GM21737 (cell line): Measurements from ENCODE around the gene CMPK1.
"Not testable (repeated sequence)": the region's sequence is repeated elsewhere in the genome, so short reads cannot be mapped to it uniquely, and the experiment has no call there.

Experiments used
- ATAC-seq: cut with Tn5 transposase; IDR thresholded peaks from one replicate; pipeline ENCODE4 v1.9.1; 2021; ENCODE audit warnings: mild to moderate bottlenecking, moderate library complexity; ENCODE audit not compliant: unreplicated experiment

Gene CMPK1

DNA sequence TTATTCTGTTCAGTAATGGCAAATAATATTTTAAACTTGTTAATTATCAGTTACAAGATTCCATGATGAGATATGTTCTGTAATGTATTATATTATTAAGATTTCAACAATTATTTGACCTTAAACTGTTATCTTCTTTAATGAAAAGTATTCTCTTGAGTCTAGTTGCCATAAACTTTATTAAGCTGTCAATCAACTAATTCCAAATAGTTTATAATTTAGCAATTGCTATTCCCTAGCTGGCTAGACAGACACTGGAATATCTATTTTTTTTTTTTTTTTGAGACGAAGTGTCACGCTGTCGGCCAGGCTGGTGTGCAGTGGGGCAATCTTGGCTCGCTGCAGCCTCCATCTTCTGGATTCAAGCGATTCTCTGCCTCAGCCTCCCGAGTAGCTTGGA, 3.8 kb downstream of the CMPK1 start:
- ATAC-seq = no peak

DNA sequence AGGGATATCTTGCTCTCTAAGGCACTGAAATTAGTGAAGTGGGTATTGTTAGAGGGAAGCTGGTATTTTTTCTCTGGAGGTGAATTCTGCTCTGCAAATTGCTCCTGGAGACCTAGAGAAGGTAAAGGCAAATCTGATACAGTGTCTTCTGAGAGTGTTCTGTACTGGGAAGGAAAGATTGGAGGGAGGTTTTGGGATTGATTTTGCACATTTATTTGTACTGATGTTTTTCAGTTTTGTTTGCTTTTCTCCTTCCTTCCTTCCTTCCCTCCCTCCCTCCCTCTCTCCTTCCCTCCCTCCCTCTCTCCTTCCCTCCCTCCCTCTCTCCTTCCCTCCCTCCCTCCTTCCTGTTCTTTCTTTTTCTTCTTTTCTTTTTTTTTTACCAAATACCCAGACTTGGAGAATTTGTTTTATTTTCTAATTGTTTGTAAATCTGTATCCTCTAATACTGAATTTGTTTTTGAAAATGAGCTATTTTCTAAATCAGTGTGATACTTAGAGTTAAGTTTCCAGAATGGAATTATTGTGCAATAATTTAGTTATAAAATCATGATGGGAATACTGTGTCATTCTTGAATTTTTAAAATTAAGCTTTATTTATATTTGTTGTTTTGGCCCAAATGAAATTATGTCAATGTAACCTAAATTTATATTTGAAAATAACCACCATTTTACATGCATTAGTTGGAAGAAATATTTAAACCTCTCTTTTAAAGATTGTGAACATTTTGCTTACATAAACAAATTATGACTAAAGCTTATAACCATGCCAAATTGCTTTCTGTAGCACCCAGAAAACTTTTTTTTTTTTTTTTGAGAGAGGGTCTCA, 4.9 kb downstream of the CMPK1 start:
- ATAC-seq = no peak

DNA sequence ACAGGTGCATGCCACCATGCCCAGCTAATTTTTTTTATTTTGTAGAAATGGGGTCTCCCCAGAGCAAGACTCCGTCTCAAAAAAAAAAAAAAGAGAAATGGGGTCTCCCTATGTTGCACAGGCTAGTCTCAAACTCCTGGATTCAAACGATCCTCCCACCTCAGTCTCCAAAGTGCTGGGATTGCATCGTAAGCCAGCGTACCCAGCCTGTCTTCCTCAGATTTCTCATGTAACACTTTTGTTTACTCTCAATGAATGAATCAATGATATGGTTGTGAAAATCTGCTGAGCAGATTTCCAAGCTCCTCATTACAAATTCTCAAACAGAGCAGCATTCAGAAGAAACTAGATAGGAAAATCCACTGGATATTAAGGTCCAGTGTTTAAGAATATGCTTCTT, 6.6 kb downstream of the CMPK1 start:
- ATAC-seq = no peak

DNA sequence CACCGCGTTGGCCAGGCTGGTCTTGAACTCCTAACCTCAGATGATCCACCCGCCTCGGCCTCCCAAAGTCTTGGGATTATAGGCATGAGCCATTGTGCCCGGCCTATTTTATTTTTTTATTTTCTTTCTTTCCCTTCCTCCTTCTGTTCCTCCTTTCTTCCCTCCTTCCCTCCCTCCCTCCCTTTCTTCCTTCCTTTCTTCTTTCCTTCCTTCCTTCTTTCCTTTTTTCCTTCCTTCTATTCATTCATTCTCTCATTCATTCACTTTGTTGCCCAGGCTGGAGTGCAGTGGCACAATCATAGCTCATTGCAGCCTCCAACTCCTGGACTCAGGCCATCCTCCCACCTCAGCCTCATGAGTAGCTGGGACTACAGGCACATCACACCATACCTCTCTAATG, 13.4 kb downstream of the CMPK1 start:
- ATAC-seq = not testable (repeated sequence)

DNA sequence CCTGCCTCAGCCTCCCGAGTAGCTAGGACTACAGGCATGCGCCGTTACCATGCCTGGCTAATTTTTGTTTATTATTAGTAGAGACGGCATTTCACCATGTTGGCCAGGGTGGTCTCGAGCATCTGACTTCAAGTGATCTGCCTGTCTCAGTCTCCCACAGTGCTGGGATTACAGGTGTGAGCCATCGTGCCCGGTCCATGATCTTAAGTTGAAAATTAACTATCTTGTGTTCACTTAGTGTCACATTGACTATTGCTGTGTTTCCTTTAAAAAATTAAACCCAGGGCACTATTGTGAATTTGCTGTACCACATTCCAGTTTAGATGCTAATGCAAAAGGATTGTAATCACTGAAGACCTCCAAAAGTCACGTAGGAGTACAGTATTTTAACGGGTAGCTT, 14.1 kb downstream of the CMPK1 start:
- no peak for ATAC-seq

DNA sequence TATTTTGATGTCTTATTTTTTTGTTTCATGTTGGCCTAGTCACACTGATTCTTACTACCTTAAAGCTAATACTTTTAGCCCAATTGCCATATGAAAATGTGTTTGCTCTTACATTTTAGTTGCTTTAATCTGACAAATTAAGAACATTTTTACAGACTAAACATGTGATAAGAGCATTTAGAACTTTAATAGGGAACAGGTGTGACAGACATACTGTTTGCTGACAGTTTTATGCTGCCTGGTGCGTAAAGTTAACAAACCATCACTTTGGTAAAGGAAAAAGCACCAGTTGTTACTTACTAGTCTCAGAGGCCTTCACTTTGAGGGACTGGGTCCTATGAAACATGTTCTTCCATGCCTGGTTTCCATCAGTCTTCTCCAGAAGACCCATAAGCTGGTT, 14.7 kb downstream of the CMPK1 start:
- no peak for ATAC-seq

DNA sequence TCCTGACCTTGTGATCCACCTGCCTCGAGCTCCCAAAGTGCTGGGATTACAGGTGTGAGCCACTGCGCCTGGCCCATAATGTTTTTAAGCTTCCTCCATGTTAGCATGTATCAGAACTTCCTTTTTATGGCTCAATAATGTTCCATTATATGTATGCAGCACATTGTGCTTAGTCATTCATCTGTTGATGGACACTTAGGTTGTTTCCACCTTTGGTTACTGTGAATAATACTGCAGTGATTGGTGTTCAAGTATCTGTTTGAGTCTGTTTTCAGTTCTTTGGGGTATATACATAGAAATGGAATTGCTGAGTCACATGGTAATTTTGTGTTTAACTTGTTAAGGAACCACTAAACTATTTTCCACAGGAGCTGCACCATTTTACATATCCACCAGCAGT, 17.7 kb downstream of the CMPK1 start:
- ATAC-seq = no peak

DNA sequence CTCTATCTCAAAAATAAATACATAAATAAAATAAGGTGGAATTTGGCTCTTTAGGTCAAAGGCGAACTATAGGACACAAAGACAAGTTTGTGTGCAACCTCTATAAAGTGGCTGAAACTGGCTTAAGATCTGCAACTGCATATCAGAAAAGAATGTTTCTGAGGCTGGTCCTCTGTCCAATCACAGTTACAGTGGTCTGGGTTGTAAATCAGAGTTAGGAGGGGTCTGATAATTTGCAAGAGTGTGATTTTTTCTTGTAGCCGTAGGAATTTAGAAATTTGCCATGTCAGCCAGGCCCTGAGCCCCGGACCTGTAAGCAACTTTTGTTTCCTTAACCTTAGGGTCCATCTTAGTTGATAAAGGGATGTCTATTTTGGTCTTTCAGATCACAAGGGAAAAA, 27.8 kb downstream of the CMPK1 start:
- ATAC-seq = no peak

DNA sequence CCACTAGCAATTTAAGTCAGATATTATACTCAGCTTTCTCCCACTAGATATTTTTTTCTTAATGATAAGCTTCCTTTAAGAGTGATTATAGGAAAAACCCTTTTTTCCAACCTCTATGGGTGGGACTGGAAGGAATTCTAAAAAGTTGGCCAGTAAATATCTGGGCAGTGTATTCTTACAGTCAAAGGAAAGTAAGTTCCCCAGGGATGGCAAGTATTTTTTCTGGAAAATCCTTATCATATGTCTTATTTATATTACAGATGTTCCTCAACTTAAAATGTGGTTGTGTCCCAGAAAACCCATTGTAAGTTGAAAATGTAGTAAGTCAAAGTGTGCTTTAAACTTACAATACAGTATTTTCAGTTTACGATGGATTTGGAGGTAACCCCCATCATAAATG, 29.2 kb downstream of the CMPK1 start:
- no peak for ATAC-seq

DNA sequence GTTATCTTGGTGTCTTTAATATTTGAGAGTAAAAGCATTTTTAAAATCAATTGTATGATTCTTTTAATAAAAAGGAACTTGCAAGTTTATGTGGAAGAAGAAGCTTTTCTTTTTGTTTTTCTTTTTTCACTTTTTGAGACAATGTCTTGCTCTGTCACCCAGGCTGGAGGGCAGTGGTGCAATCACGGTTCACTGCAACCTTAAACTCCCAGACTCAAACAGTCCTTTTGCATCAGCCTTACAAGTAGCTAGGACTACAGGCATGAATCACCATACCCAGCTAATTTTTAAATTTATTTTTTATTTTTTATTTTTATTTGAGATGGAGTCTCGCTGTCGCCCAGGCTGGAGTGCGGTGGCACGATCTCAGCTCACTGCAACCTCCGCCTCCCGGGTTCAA, 34.1 kb downstream of the CMPK1 start:
- ATAC-seq = no peak

DNA sequence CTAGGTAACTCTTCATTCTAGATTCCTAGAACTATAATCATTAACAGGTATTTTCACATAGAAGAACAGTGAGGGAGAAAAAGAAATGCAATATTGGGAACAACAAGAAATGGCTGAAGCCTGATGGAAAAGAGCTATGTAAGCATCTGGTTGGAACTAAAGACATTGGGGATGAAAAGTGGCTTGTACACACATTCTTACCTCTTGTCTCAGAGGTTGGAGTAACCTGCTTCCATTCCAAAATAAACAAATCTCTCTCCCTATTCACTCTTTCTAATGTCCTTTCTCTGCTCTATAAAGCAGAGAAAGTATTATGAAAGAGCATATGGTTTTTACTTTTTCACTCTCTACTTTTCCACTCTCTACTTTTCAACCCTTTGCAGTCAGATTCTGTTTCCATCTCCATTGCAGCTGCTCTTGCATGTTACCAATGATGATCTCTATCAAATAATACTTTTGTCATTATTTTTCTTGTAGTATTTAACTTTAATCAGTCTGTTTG, 37.5 kb downstream of the CMPK1 start:
- ATAC-seq = no peak

DNA sequence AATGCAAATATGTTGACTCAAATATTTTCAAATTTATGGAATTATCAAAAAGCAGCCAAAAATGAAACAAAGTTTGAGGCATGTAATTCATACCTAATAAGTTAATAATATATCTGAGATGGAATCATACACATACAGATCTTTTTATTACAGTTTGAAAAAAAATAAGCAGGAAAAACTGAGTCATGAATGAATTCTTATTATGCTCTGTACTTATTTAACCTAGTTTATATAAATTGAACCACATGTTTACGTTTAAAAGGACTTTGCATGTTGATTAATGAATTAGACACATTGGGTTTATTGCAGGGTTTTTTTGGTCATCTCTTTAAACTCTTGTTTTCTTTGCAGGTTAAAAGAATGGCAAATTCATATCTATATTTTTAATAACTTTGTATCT, 40.9 kb downstream of the CMPK1 start:
- ATAC-seq = no peak

DNA sequence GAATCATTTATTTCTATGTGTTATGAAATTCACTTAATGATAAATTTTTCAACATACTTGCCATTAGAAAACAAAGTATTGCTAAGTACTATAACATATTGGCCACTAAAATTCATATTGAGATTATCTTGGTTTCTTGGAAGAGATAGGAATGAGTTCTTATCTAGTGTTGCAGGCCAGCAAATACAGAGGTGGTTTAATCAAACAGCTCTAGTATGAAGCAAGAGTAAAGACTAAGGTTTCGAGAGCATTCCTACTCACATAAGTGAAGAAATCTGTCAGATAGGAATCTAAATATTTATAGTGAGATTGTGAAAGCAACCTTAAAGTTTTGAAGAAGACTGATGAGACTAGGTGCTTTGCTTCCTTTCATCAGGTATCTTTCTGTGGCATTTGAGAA, 44.6 kb downstream of the CMPK1 start:
- no peak for ATAC-seq

DNA sequence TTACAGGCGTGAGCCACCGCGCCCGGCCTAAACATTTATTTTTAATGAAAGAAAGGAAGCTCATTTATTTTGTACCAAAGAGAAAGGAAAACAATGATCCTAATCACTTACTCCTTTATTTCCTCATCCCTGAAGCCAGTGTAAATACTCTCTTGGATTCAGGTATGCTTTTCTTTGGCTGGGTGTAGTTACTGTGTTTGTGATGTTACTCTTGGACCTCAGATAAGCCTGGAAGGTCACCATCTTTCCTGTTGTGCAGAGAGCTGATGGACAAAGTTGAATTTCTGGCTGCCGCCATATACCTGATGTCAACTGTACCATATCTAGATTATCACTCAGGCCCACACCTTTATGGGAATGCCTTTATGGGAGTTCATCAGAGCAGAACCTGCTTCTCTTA, 47.1 kb downstream of the CMPK1 start:
- ATAC-seq = no peak

DNA sequence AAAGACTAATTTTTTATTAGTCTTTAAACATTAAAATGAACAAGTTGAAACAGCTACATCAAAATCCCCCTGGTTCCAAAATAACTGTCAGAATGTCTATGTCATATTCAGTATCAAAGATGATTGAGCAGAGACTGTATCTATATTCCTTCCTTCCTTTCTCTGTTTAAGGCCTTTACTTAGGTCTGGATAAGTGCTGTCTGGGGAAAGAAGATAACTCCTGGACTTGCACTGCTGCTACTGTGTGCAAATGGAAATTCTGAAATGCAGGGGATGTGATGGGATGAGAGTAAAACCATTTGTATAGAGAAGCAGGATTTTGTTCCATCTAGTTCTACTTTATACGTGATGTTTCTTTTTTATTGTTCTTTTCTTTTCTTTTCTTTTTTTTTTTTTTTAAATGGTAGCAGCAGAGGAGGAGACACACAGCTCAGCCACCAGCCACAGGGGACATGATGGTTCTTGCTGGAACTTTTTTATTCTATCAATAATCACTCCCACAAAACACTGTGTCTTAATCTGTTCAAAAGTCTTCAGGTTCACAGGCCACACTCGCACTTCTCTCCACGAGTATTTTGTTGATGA, 48.9 kb downstream of the CMPK1 start:
- no peak for ATAC-seq

DNA sequence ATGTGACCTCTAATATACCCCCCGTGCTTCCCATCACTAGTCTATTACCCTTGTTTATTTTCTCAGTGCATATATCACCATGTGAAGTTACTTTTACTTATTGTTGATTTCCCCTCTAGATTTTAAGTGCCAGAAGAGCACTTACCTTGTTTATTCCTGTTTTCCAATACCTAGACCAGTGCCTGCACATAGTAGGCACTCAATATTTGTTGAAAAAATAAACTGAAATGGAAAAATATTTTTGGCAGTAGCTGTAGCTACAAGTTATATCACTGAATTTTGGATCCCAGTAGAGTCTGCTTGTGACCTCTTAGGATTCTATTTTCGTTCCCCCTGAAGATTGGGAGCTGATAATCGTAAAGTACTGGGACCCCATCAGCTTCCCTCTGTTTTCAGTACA, 50.5 kb downstream of the CMPK1 start:
- ATAC-seq = no peak

DNA sequence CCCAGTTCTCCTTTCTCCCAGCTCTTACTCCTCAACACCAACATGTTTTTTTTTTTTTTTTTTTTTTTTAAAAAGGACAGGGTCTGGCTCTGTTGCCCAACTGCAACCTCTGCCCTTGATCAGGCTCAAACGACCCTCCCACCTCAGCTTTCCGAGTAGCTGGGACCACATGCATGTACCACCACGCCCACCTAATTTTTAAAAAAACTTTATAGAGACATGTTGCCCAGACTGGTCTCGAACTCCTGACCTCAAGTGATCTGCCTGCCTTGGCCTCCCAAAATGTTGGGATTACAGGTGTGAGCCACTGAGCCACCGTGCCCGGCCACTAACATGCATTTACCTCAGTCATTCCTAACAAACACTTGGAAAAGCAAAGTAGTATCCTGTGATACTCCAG, 51.4 kb downstream of the CMPK1 start:
- no peak for ATAC-seq

DNA sequence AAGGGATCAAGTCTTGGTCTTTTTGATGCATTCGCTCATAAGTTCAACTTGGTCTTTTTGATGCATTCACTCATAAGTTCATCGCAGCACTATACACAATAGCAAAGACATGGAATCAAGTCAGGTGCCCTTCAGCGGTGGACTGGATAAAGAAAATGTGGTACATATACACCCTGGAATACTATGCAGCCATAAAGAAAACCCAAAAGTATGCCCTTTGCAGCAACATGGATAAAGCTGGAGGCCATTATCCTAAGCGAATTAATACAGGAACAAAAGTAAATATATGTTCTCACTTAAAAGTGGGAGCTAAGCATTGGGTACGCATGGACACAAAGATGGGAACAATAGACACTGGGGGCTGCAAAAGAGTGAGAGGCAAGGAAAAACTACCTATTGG, 52.7 kb downstream of the CMPK1 start:
- no peak for ATAC-seq

DNA sequence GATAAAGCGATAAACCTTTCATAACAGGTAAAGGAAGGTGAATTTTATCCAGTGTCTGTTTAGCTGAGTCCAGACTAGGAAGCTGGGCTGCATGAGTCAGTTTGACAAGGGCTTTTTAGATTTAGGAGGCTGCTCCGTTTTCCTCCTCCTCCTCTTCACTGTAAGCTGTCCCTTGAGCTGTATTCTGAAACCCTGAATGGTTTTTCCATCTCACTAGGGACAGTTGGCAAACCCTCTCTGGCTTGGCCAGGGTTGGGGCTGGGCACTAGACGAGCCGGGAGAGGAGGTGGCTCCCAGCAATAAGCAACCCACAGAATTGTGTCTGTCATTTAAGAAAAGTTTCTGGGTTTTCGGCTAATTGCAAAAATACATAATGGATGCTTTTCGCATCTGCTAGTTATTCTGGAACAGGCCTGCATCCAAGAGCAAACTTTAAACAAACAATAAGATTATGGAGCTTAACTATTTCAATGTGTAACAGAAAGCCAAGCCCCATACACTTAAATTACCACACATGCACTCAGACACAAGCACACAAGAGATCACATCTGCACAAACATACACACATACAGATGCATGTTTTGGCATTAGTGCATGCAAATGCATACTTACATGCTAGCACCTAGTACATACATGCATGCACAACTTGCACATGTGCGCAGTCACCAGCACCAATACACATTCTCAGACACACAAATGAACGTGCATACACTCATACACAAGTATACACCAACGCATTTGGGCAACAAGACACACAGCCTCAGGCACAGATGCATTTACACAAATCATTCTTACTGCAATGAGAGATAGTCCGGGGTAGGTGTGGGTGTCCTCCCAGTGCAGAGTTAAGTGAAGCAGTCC, 54.7 kb downstream of the CMPK1 start:
- no peak for ATAC-seq

DNA sequence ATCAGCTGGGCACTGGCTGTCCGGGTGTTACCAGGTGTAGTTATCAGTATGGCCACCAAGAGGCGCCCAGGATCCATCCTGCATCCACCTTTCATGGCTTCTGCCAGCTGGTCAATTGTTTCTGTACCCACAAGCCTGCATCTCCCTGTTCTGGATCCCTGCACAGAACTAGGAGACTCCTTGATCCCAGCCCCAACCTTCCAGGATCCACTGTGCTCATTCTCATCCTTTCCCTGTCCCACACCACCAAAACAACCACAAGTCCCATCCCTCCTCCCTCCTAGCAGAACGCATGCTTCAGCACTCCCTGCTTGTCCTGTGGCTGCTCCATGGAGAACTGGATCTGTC, 55.3 kb downstream of the CMPK1 start:
- ATAC-seq = no peak

DNA sequence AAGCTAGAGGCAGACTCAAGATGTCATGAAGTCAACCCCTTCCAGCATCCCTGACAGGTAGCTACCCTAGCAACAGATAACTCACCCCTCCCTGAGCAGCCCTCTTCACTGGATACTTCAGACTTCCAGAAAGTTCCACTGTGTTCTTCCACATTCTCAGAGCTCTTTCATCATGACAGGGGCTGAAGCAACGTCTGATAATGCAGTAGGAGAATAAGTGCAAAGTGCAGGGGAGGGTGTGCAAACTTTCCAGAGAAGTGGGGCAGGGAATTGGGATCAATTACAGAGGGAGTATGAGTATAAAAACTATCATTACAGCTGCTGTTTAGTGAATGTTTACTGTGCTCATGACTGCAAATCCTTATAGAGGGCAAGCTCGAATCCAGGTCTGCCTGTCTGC, 56.1 kb downstream of the CMPK1 start:
- ATAC-seq = no peak

DNA sequence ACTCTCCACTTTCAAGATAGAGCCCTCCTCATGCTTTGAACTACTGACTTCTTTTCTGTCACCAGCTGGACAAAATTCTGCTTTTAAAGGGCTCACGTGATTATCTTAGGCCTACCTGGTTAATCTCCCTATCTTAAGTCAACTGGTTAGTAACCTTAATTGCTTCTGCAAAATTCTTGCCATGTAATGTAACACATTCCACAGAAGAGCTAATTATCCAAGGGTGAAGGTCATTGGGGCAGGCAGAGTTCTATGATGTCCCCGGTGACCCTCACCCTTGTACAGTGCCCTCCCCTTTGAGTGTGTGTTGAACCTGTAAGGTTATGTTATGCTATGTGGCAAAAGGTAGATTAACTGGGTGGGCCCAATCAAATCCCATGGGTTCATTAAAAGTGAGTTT, 57.3 kb downstream of the CMPK1 start:
- no peak for ATAC-seq
